Smooth muscle cell (in vitro differentiated cells): ENCODE data around the gene CLK4. TPM values are rescaled to one million over a fixed set of nuclear protein-coding genes. Genes with fewer than 3 reads are reported as not detected.

ENCODE experiments used
- DNase-seq: peaks from one replicate; lab custom pipeline; 2025; ENCODE audit not compliant: unreplicated experiment; lab: John Stamatoyannopoulos, UW
- H2AFZ ChIP-seq: fragments of 200-600 bp; sonication (generic); 2 replicates; pipeline ENCODE4 v1.6.0; 2016; ENCODE audit warnings: antibody characterized with exemption, low read depth, mild to moderate bottlenecking
- H3F3A ChIP-seq: fragments of 200-600 bp; sonication (generic); 2 replicates; pipeline ENCODE4 v1.6.0; 2017; ENCODE audit warnings: antibody characterized with exemption, low read depth
- H3K27ac ChIP-seq: fragments of 200-600 bp; sonication (generic); 2 replicates; pipeline ENCODE4 v1.5.1; 2016; ENCODE audit warnings: low read depth, mild to moderate bottlenecking
- H3K27me3 ChIP-seq: fragments of 200-600 bp; sonication (generic); 2 replicates; pipeline ENCODE4 v1.6.1; 2016; ENCODE audit warnings: low read depth, mild to moderate bottlenecking
- H3K36me3 ChIP-seq: fragments of 200-600 bp; sonication (generic); 2 replicates; pipeline ENCODE4 v1.5.1; 2016; ENCODE audit warnings: low read depth
- H3K4me1 ChIP-seq: fragments of 200-600 bp; sonication (generic); 2 replicates; pipeline ENCODE4 v1.5.1; 2016; ENCODE audit warnings: low read depth
- H3K4me2 ChIP-seq: fragments of 200-600 bp; sonication (generic); 2 replicates; pipeline ENCODE4 v1.6.0; 2016; ENCODE audit warnings: mild to moderate bottlenecking
- H3K4me3 ChIP-seq: fragments of 200-600 bp; sonication (generic); 2 replicates; pipeline ENCODE4 v1.5.1; 2016; ENCODE audit warnings: mild to moderate bottlenecking
- H3K79me2 ChIP-seq: fragments of 200-600 bp; sonication (generic); 2 replicates; pipeline ENCODE4 v1.6.0; 2016; ENCODE audit warnings: low read depth, mild to moderate bottlenecking
- H3K9ac ChIP-seq: fragments of 200-600 bp; sonication (generic); 2 replicates; pipeline ENCODE4 v1.6.0; 2016; ENCODE audit warnings: low read depth
- H3K9me3 ChIP-seq: fragments of 200-600 bp; sonication (generic); replicated peaks from 2 replicates; pipeline ENCODE4 v1.5.1; 2016; ENCODE audit warnings: low read depth
- H4K20me1 ChIP-seq: fragments of 200-600 bp; sonication (generic); 2 replicates; pipeline ENCODE4 v1.6.0; 2016; ENCODE audit warnings: low read depth
- CTCF ChIP-seq: fragments of 200-600 bp; sonication (generic); IDR thresholded peaks from 2 replicates; pipeline ENCODE4 v1.5.1; 2017; ENCODE audit warnings: borderline replicate concordance, mild to moderate bottlenecking, antibody characterized with exemption; ENCODE audit not compliant: insufficient read depth, poor library complexity, severe bottlenecking
- WGBS: methylation state at CpG from one replicate; pipeline ENCODE4 v1.1.7; 2016; ENCODE audit warnings: low lambda C conversion rate; 5-methylcytosine and 5-hydroxymethylcytosine counted together
- polyA plus RNA-seq: library from polyadenylated mRNA; unstranded; fragments of >200 nt; fragmentation: Nextera tagmentation; extraction: Ambion mirVana; gene quantifications from 2 replicates; pipeline ENCODE4 v1.2.1, GENCODE V29; 2016
- total RNA-seq: library from RNA; depleted of rRNA; stranded (reverse); fragments of >200 nt; gene quantifications from 2 replicates; pipeline ENCODE4 v1.2.3, GENCODE V29; 2014

The CLK4 gene
- total and polyA plus RNA-seq, 2 experiments from 2014 or later, result 10.3 to 25.7 TPM

GRCh38 chr5:178557416-178557815, 69.4 kb downstream of the CLK4 start:
- Histone ChIP-seq H3K4me1 (no peaks in the 10 kb centered on the region), H3K27ac (no peak overlapping the region), H3K79me2 (no peaks in the 10 kb centered on the region), H3K27me3 (no peaks in the 10 kb centered on the region), H3K4me2 (no peak overlapping the region), H3K9ac (no peak overlapping the region), H3K36me3 (no peaks in the 10 kb centered on the region), H2AFZ (no peak overlapping the region), H3K4me3 (no peak overlapping the region), H3K9me3 (no peaks in the 10 kb centered on the region), H4K20me1 (no peaks in the 10 kb centered on the region), H3F3A (no peaks in the 10 kb centered on the region)
- no peak for DNase-seq
- no peak for TF ChIP-seq CTCF
- WGBS, result 88% methylated on average over 11 of the region's 11 CpGs

- H3K27ac ChIP-seq, result no peak overlapping the region
- no peak overlapping the region for H3K4me2 ChIP-seq
- no peak for TF ChIP-seq CTCF
- H4K20me1 ChIP-seq, result no peaks in the 10 kb centered on the region
- DNase-seq, result no peak
- WGBS, result 81% methylated on average over 14 of the region's 14 CpGs
- H3K36me3 ChIP-seq, result no peaks in the 10 kb centered on the region
- no peaks in the 10 kb centered on the region for H3K9me3 ChIP-seq
- H3K27me3 ChIP-seq, result no peaks in the 10 kb centered on the region
- no peaks in the 10 kb centered on the region for H3K4me1 ChIP-seq
- H3K9ac ChIP-seq, result no peak overlapping the region
- H2AFZ ChIP-seq, result no peak overlapping the region
- no peaks in the 10 kb centered on the region for H3F3A ChIP-seq
- H3K4me3 ChIP-seq, result no peak overlapping the region
- H3K79me2 ChIP-seq, result no peaks in the 10 kb centered on the region
Observed at GRCh38 chr5:178555771-178556211, 71.1 kb downstream of the CLK4 start.

GRCh38 chr5:178555005-178555404, 71.8 kb downstream of the CLK4 start:
- Histone ChIP-seq H3K9ac (no peak overlapping the region), H4K20me1 (no peaks in the 10 kb centered on the region), H2AFZ (no peak overlapping the region), H3K27me3 (no peaks in the 10 kb centered on the region), H3K4me1 (no peaks in the 10 kb centered on the region), H3K4me2 (no peak overlapping the region), H3K9me3 (no peaks in the 10 kb centered on the region), H3F3A (no peaks in the 10 kb centered on the region), H3K27ac (no peak overlapping the region), H3K36me3 (no peaks in the 10 kb centered on the region), H3K4me3 (no peak overlapping the region), H3K79me2 (no peaks in the 10 kb centered on the region)
- DNase-seq, result no peak
- WGBS, result 94% methylated on average over 7 of the region's 7 CpGs
- TF ChIP-seq CTCF, result no peak

GRCh38 chr5:178554311-178554710, 72.5 kb downstream of the CLK4 start:
- Histone ChIP-seq H3K27ac (no peak overlapping the region), H3K79me2 (no peaks in the 10 kb centered on the region)

More at GRCh38 chr5:178554311-178554710, 72.5 kb downstream of the CLK4 start:
- H4K20me1 ChIP-seq, result no peaks in the 10 kb centered on the region
- WGBS, result 95% methylated on average over 11 of the region's 11 CpGs
- no peaks in the 10 kb centered on the region for H3K4me1 ChIP-seq
- H2AFZ ChIP-seq, result no peak overlapping the region
- no peak overlapping the region for H3K4me2 ChIP-seq
- no peak for TF ChIP-seq CTCF
- H3K36me3 ChIP-seq, result no peaks in the 10 kb centered on the region
- H3K9ac ChIP-seq, result no peak overlapping the region
- no peaks in the 10 kb centered on the region for H3K9me3 ChIP-seq
- DNase-seq, result no peak
- H3K27me3 ChIP-seq, result no peaks in the 10 kb centered on the region
- no peaks in the 10 kb centered on the region for H3F3A ChIP-seq
- no peak overlapping the region for H3K4me3 ChIP-seq
